Right lobe of liver (tissue), 6 donors: ENCODE results near the gene STAT3. TPM values are rescaled to one million over a fixed set of nuclear protein-coding genes. Genes with fewer than 3 reads are reported as not detected.

Experiments used
- ATAC-seq, 4 donors: fragments of 200-7000 bp; cut with Tn5 transposase; one replicate each; pipeline ENCODE4 v1.9.1; 2020; ENCODE audit warnings: mild to moderate bottlenecking in 4 of 4, moderate library complexity in 4 of 4
- DNase-seq, 3 donors: peaks; one replicate each; pipeline ENCODE4 v3.0.0-alpha.2; 2020
- H3K27ac ChIP-seq, 3 donors: fragments of 200-600 bp; one replicate each; pipeline ENCODE4 v1.8.0; 2022
- H3K27me3 ChIP-seq, 2 donors: fragments of 200-600 bp; one replicate each; pipeline ENCODE4 v1.8.0; 2022
- H3K36me3 ChIP-seq, 4 donors: fragments of 200-600 bp; sonication (generic) in 1 of 4; one replicate each; pipeline versions ENCODE4 v1.5.1 to v1.8.0; 2017 to 2022; ENCODE audit warnings: control low read depth in 1 of 4
- H3K4me1 ChIP-seq, 4 donors: fragments of 200-600 bp; sonication (generic) in 1 of 4; one replicate each; pipeline versions ENCODE4 v1.5.1 to v1.8.0; 2017 to 2022; ENCODE audit warnings: control low read depth in 1 of 4
- H3K4me3 ChIP-seq, 3 donors: fragments of 200-600 bp; one replicate each; pipeline ENCODE4 v1.8.0; 2022
- H3K9me3 ChIP-seq, 4 donors: fragments of 200-600 bp; sonication (generic) in 1 of 4; one replicate each; pipeline versions ENCODE4 v1.5.1 to v1.8.0; 2017 to 2022; ENCODE audit warnings: control low read depth in 1 of 4
- CTCF ChIP-seq, 4 donors: fragments of 200-600 bp in 3 of 4; fragments of 450-650 bp in 1 of 4; IDR thresholded peaks; one replicate each; pipeline versions ENCODE4 v1.5.1 to v1.8.0; 2016 to 2022; ENCODE audit warnings: antibody characterized with exemption in 4 of 4, mild to moderate bottlenecking in 2 of 4
- POLR2A ChIP-seq: fragments of 450-650 bp; IDR thresholded peaks from one replicate; pipeline ENCODE4 v1.6.1; 2017; ENCODE audit warnings: antibody characterized with exemption, mild to moderate bottlenecking
- WGBS: methylation state at CpG from one replicate; pipeline ENCODE4 v1.1.6; 2018; ENCODE audit warnings: low coverage, low lambda C conversion rate; ENCODE audit not compliant: insufficient coverage; ENCODE audit errors: missing lambda C conversion rate; 5-methylcytosine and 5-hydroxymethylcytosine counted together
- intact Hi-C, 2 donors: fragments of 100-400 bp; cut with DNase I; formaldehyde crosslinking; loops; one replicate each; pipeline versions ENCODE4 v1.11.2 to v1.14.1; 2022
- total RNA-seq, 6 experiments: library from RNA; depleted of rRNA in 2 of 6; stranded (reverse); fragments of >200 nt in 2 of 6; fragmentation: NEBNext Ultra II Directional in 3 of 6; extraction: Animal tissue kit (Norgen Biotek cat#: 25700) in 3 of 6; gene quantifications; one replicate each; pipeline versions ENCODE4 v1.1.0 to v1.2.4, GENCODE V29; 2016 to 2023
- donor health status: DM: no; HTN: yes; CAD: no.
- donor health status: DM: no; HTN: no; CAD: no.
- donor health status: DM: no; HTN: no; CAD: no.
- donor health status: DM: no; HTN: yes; CAD: no.
- donor health status: DM: no; HTN: yes; CAD: no.

STAT3 gene
- total RNA-seq, 6 experiments from 2014 or later: 108 to 267 (median 208) TPM

DNA sequence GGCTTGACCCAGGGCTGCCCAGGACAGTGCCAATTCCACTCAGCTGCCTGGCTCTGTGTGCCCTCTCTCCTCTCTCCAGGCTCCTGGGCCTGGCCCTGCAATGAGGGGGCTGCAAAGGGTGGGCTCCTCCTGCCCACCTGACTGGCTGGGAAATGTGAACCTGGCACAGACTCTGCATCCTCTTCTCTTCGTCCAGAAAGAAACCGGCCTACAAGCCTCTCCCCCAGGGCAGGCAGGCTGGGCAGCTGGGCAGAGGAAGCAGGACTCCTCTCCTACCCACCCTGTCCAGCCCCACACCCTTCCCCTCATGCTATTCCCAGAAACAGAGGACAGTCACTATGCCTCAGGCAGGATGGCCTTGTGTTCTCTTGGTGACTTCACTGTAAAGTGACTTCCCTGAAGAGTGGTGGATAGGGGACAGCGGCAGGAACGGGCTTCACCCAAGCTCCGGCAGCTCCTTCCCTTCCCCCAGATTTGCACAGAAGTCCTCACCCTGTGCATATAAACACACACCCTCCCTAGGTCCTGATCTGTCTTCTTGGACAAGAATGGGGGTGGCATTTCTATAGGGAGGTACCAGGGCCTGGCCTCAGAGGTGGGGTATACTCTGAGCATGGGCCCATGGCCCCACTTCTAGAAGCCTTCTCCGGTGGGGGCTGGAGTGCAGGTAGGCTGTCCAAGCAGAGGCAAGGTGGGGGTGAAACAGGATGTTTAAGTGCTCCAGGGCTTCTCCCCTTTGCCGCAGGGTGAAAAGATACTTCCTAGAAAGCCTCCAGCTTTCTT is 104.8 kb downstream of the STAT3 start:
- Histone ChIP-seq H3K36me3 (no peaks in the 10 kb centered on the region), H3K9me3 (no peaks in the 10 kb centered on the region), H3K27ac (no peak overlapping the region), H3K4me1 (peaks cover 0 to 6% (median 2%) of the 10 kb centered on the region in 4 donors), H3K27me3 (no peaks in the 10 kb centered on the region), H3K4me3 (no peak overlapping the region)
- DNase-seq: peak in 1 of 3 donors; percentile 30
- no peak for TF ChIP-seq POLR2A
- no peak for TF ChIP-seq CTCF (IDR thresholded peaks at IDR 0.05)
- intact Hi-C loops: no loop called here
- 91% methylated on average over 4 of the region's 7 CpGs for WGBS
- ATAC-seq: no peak

- no peak overlapping the region for H3K27ac ChIP-seq
- H3K36me3 ChIP-seq: no peaks in the 10 kb centered on the region
- TF ChIP-seq POLR2A (no peak), CTCF (IDR thresholded peaks at IDR 0.05) (no peak)
- H3K4me1 ChIP-seq: peaks cover 0 to 6% (median 2%) of the 10 kb centered on the region in 4 donors
- WGBS: 85% methylated on average over 4 of the region's 6 CpGs
- no peaks in the 10 kb centered on the region for H3K27me3 ChIP-seq
- no peaks in the 10 kb centered on the region for H3K9me3 ChIP-seq
- ATAC-seq (no peak), DNase-seq (peak in 1 of 3 donors; percentile 28)
- no peak overlapping the region for H3K4me3 ChIP-seq
- intact Hi-C loops: no loop called here
These were observed 105.7 kb downstream of the STAT3 start for GRCh38 chr17:42282478-42283080.

DNA sequence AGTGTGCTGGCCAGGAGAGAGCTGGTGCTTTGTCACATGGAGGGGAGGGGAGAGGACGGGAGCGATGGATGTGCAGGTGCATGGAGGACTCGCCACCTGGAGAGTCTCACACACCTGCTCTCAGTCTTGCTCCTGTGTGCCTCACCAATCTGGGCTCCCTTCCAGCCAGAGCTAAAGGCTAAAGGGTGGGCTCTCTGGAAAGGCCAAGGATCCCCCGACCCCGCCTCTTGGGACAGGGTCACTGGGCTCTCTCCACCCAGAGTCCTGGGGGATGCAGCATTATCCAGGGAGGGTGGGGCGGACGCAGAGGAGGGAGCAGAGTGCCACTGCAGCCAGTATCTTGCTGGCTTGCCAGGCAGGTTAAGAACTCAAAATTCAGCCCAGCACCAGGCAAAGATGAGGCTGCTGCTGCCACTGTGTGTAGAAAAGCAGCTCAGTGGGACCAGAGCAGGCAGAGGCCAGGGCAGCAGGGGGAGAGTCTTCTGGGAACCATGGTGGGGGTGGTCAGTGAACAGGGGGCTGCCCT is 106.6 kb downstream of the STAT3 start:
- DNase-seq: peak in 1 of 3 donors; percentile 43
- Histone ChIP-seq H3K4me1 (peaks cover 0 to 4% (median 0%) of the 10 kb centered on the region in 4 donors), H3K27ac (no peak overlapping the region), H3K9me3 (no peaks in the 10 kb centered on the region), H3K36me3 (no peaks in the 10 kb centered on the region), H3K27me3 (no peaks in the 10 kb centered on the region), H3K4me3 (no peak overlapping the region)
- TF ChIP-seq CTCF (IDR thresholded peaks at IDR 0.05): no peak
- no peak for TF ChIP-seq POLR2A
- no peak for ATAC-seq
- WGBS: 76% methylated on average over 3 of the region's 7 CpGs
- intact Hi-C loops: no loop called here

- intact Hi-C loops: no loop called here
- ATAC-seq (no peak), DNase-seq (peak in 1 of 3 donors; percentile 35)
- TF ChIP-seq CTCF (IDR thresholded peaks at IDR 0.05): no peak
- no peak for TF ChIP-seq POLR2A
- H3K27ac ChIP-seq: no peak overlapping the region
- no peak overlapping the region for H3K4me3 ChIP-seq
- H3K36me3 ChIP-seq: no peaks in the 10 kb centered on the region
- 100% methylated on average over 2 of the region's 4 CpGs for WGBS
- H3K27me3 ChIP-seq: no peaks in the 10 kb centered on the region
- no peaks in the 10 kb centered on the region for H3K9me3 ChIP-seq
- H3K4me1 ChIP-seq: peaks cover 0 to 8% (median 1%) of the 10 kb centered on the region in 4 donors
These were observed 108.2 kb downstream of the STAT3 start for GRCh38 chr17:42279776-42280630.
